ENCODE results near the gene EPHB6.

EPHB6 gene

DNA sequence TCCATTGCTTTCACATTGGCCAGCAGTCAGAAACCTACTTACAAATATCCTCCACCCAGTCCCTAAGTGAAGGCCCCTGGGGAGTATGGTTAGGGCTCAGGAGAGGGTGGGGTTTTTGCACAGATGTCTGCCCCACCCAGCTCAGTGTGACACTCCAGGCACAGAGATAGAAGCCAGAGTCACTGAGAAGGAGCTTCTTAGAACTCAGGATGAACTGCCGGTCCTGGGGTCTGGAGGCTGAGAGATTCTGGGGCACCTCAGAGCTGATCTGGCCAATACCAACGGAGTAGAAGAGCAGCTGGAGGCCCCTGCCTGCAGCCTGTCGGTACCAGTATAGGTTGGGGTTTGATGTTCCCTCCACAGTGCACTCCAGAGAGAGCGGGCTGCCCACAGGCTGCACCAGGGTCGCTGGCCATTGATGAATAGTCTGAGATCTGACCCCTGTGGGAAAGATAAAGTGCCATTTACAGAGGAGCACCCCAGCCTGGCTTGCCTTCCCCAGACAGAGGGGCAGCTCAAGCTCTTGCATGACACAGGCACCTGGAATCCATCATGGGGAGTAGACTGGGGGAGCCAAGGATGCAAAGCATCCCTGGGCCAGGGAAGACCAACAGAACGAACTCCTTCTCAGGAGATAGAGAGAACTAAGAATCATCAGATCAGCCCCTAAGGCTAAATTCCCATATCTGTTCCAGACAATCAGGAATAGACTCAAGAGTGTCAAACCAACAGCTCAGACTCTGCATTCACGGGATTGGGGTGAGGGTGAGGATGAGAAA, 42.2 kb upstream of the EPHB6 start:
- H3K4me2 ChIP-seq (ENCODE audit: low read length) = peak overlapping the region; percentile 45
- H3K9ac ChIP-seq (ENCODE audit: low read depth, low read length) = no peak overlapping the region
- no peaks in the 10 kb centered on the region for H3K36me3 ChIP-seq (ENCODE audit: insufficient read depth, low read length)
- peaks cover 46% of the 10 kb centered on the region for H3K27me3 ChIP-seq (ENCODE audit: control insufficient read depth, insufficient read depth, low read length)
- no peaks in the 10 kb centered on the region for H3K9me3 ChIP-seq (replicated peaks; ENCODE audit: low read length)
- peaks cover 36% of the 10 kb centered on the region for H3K4me1 ChIP-seq (ENCODE audit: control insufficient read depth, insufficient read depth, low read length)
- H3K4me3 ChIP-seq (ENCODE audit: low read length) = no peak overlapping the region

DNA sequence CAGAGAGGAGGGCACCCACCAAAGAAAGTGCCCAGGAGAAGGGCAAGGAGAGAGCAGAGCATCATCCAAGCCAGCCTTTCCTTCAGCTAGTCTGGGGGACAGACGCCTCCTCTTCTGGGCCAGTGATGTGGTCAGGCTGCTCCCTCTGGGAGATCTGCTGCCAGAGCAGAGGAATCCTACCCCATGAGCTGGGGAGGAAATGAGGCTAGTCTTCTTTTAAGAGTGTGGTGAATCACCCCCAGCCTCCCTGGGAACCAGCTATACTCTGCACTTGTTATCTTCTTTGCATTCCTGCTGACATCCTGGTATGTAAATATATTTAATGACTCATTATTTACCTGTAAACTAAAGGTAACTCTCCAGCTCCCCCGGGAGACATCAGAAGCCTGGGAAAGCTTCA, 41.6 kb upstream of the EPHB6 start:
- H3K27me3 ChIP-seq (ENCODE audit: control insufficient read depth, insufficient read depth, low read length) = peaks cover 52% of the 10 kb centered on the region
- no peaks in the 10 kb centered on the region for H3K36me3 ChIP-seq (ENCODE audit: insufficient read depth, low read length)
- H3K9ac ChIP-seq (ENCODE audit: low read depth, low read length) = no peak overlapping the region
- H3K4me1 ChIP-seq (ENCODE audit: control insufficient read depth, insufficient read depth, low read length) = peaks cover 31% of the 10 kb centered on the region
- H3K4me2 ChIP-seq (ENCODE audit: low read length) = peak overlapping the region; percentile 45
- H3K4me3 ChIP-seq (ENCODE audit: low read length) = no peak overlapping the region
- H3K9me3 ChIP-seq (replicated peaks; ENCODE audit: low read length) = no peaks in the 10 kb centered on the region

DNA sequence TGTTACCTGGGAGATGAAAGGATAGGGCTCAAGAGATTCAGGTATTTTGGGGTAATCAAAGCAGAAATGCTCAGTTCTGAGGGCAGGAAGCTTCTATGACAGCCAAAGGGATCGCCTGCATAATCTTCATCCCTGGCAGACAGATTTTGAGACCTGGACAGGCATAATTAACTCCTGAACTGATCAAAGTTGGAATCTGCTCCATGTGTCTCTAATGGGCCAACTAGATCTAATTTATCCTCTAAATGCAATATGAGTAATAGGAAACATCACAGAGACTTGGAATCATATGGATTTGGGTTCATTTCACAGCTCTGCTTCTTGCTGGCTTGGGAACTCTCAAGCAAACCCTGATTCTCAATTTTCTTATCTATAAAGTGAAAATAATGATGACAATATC, 41.2 kb upstream of the EPHB6 start:
- peaks cover 26% of the 10 kb centered on the region for H3K4me1 ChIP-seq (ENCODE audit: control insufficient read depth, insufficient read depth, low read length)
- H3K4me3 ChIP-seq (ENCODE audit: low read length) = no peak overlapping the region
- no peaks in the 10 kb centered on the region for H3K36me3 ChIP-seq (ENCODE audit: insufficient read depth, low read length)
- H3K9me3 ChIP-seq (replicated peaks; ENCODE audit: low read length) = no peaks in the 10 kb centered on the region
- no peak overlapping the region for H3K4me2 ChIP-seq (ENCODE audit: low read length)
- no peak overlapping the region for H3K9ac ChIP-seq (ENCODE audit: low read depth, low read length)
- H3K27me3 ChIP-seq (ENCODE audit: control insufficient read depth, insufficient read depth, low read length) = peaks cover 56% of the 10 kb centered on the region

DNA sequence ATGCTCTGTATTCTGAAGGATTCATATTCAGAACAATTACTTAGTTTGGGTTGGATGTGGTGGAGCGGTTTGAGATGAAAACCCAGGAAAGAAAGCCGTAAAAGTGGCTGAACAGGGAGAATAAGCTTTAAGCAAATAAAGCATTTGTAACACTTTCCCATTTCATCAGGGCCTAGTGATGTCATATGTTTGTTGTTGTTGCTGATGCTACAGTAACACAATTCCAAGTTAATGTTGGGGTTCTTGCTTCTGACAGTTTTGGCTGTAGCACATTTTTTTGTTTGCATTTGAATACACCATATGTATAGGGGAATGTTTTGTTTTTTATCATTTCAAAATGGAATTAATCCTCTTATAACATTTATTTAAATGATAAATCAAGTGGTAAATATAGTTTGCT, 40.4 kb upstream of the EPHB6 start:
- peaks cover 64% of the 10 kb centered on the region for H3K27me3 ChIP-seq (ENCODE audit: control insufficient read depth, insufficient read depth, low read length)
- no peaks in the 10 kb centered on the region for H3K36me3 ChIP-seq (ENCODE audit: insufficient read depth, low read length)
- no peak overlapping the region for H3K4me3 ChIP-seq (ENCODE audit: low read length)
- no peak overlapping the region for H3K9ac ChIP-seq (ENCODE audit: low read depth, low read length)
- H3K4me2 ChIP-seq (ENCODE audit: low read length) = no peak overlapping the region
- peaks cover 19% of the 10 kb centered on the region for H3K4me1 ChIP-seq (ENCODE audit: control insufficient read depth, insufficient read depth, low read length)
- H3K9me3 ChIP-seq (replicated peaks; ENCODE audit: low read length) = no peaks in the 10 kb centered on the region

DNA sequence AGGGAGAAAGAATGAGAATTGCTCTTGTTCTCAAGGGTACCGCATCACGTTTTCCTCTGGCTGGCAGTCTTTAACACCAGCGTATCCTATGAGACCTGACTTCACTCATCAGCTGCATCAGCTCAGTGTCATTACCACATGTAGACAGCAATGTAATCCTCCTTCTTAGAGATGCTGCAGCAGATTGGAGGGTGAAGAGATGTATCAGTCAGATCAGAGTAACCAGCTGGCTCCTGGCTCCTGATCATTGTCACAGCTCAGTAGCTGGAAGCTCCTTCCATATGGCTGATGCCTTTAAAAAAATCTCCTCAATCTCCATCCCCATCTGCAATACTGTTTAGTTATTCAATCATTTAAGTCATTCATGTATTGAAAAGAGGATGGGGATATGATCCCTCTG, 39.7 kb upstream of the EPHB6 start:
- Histone ChIP-seq H3K4me2 (ENCODE audit: low read length) (no peak overlapping the region), H3K4me3 (ENCODE audit: low read length) (no peak overlapping the region), H3K9ac (ENCODE audit: low read depth, low read length) (no peak overlapping the region), H3K36me3 (ENCODE audit: insufficient read depth, low read length) (no peaks in the 10 kb centered on the region), H3K27me3 (ENCODE audit: control insufficient read depth, insufficient read depth, low read length) (peaks cover 70% of the 10 kb centered on the region), H3K9me3 (replicated peaks; ENCODE audit: low read length) (no peaks in the 10 kb centered on the region), H3K4me1 (ENCODE audit: control insufficient read depth, insufficient read depth, low read length) (peaks cover 14% of the 10 kb centered on the region)

DNA sequence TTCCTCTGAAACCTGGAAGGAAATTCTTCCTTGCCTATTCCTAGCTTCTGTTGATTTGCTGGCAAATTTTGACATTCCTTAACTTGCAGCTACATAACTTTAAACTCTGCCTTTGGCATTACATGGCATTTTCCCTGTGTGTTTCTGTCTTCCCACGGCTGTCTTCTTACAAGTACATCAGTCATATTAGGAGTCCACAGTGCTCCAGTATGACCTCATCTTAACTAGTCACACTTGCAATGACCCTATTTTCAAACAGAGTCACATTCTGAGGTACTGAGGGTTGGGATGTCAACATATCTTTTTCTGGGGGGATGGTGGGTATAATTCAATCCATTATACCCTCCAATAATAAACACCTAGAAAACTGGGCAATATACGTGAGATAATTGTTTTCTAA, 37.4 kb upstream of the EPHB6 start:
- Histone ChIP-seq H3K9me3 (replicated peaks; ENCODE audit: low read length) (no peaks in the 10 kb centered on the region), H3K27me3 (ENCODE audit: control insufficient read depth, insufficient read depth, low read length) (peaks cover 86% of the 10 kb centered on the region), H3K36me3 (ENCODE audit: insufficient read depth, low read length) (no peaks in the 10 kb centered on the region), H3K4me2 (ENCODE audit: low read length) (no peak overlapping the region), H3K4me1 (ENCODE audit: control insufficient read depth, insufficient read depth, low read length) (peaks cover 10% of the 10 kb centered on the region), H3K4me3 (ENCODE audit: low read length) (no peak overlapping the region), H3K9ac (ENCODE audit: low read depth, low read length) (no peak overlapping the region)

DNA sequence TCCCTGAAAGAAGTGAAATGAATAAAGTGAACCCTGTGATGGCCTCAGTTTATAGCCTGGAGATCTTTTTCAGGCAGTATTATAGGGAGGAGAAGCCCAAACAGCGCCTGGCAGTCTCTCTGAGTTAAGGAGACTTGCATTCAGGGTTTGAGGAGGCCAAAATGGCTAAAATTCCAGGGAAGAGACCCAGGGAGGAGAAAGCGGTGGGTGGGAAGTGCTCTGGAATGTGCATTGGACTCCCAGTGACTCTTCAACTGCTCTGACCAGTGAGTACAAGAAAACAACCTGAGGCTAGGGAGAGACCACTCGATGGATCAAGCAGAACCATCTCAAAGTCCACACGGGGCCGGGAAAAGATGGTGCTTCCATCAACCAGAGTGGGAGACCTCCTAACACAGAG, 35.3 kb upstream of the EPHB6 start:
- Histone ChIP-seq H3K36me3 (ENCODE audit: insufficient read depth, low read length) (no peaks in the 10 kb centered on the region), H3K4me1 (ENCODE audit: control insufficient read depth, insufficient read depth, low read length) (no peaks in the 10 kb centered on the region), H3K4me2 (ENCODE audit: low read length) (no peak overlapping the region), H3K9me3 (replicated peaks; ENCODE audit: low read length) (no peaks in the 10 kb centered on the region), H3K9ac (ENCODE audit: low read depth, low read length) (no peak overlapping the region), H3K4me3 (ENCODE audit: low read length) (no peak overlapping the region), H3K27me3 (ENCODE audit: control insufficient read depth, insufficient read depth, low read length) (peaks cover 82% of the 10 kb centered on the region)

DNA sequence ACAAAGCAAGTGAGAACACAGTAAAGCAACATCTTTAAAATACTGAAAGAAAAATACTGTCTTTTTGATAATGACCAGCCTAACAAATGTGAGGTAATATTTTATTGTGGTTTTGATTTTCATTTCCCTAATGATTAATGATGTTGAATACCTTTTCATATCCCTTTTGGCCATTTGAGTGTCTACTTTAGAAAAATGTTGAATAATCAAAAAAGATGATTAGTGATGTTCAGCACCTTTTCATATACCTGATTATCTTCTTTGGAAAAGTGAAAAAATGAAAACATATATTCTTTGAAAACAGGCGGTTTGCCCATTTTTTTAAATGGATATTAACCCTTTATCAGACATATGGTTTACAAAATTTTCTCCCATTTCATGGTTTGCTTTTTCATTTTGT, 32.2 kb upstream of the EPHB6 start:
- H3K4me3 ChIP-seq (ENCODE audit: low read length) = no peak overlapping the region
- no peak overlapping the region for H3K4me2 ChIP-seq (ENCODE audit: low read length)
- peaks cover 56% of the 10 kb centered on the region for H3K27me3 ChIP-seq (ENCODE audit: control insufficient read depth, insufficient read depth, low read length)
- no peak overlapping the region for H3K9ac ChIP-seq (ENCODE audit: low read depth, low read length)
- H3K4me1 ChIP-seq (ENCODE audit: control insufficient read depth, insufficient read depth, low read length) = no peaks in the 10 kb centered on the region
- no peaks in the 10 kb centered on the region for H3K9me3 ChIP-seq (replicated peaks; ENCODE audit: low read length)
- H3K36me3 ChIP-seq (ENCODE audit: insufficient read depth, low read length) = no peaks in the 10 kb centered on the region

DNA sequence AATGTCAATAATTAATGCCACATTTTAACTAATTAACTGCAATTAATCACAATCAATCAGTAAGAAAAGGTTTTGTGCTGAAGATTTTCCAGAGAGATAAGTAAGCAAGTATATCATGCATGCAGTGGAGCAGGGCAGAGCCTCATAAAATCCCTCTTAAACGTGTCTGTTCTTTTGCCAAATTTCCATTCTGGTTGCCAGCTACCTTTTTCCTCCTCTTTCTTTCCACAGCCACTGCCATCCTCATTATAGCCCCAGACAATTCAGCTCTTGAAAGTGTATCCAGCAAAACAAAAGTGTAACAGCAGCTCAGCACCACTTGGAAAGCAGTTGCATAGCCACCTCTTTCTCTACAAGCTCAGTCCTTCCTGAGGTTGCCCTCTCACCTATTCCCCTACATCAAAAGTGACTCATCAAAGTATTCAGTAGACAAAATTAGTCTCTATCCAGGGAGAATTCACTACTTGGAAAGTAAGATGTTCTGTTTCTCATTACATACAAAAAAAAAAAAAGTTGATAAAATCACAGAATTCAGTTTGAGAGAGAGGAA, 26.9 kb upstream of the EPHB6 start:
- no peaks in the 10 kb centered on the region for H3K9me3 ChIP-seq (replicated peaks; ENCODE audit: low read length)
- H3K27me3 ChIP-seq (ENCODE audit: control insufficient read depth, insufficient read depth, low read length) = peaks cover 14% of the 10 kb centered on the region
- H3K4me2 ChIP-seq (ENCODE audit: low read length) = no peak overlapping the region
- no peaks in the 10 kb centered on the region for H3K4me1 ChIP-seq (ENCODE audit: control insufficient read depth, insufficient read depth, low read length)
- H3K36me3 ChIP-seq (ENCODE audit: insufficient read depth, low read length) = no peaks in the 10 kb centered on the region
- no peak overlapping the region for H3K9ac ChIP-seq (ENCODE audit: low read depth, low read length)
- no peak overlapping the region for H3K4me3 ChIP-seq (ENCODE audit: low read length)

DNA sequence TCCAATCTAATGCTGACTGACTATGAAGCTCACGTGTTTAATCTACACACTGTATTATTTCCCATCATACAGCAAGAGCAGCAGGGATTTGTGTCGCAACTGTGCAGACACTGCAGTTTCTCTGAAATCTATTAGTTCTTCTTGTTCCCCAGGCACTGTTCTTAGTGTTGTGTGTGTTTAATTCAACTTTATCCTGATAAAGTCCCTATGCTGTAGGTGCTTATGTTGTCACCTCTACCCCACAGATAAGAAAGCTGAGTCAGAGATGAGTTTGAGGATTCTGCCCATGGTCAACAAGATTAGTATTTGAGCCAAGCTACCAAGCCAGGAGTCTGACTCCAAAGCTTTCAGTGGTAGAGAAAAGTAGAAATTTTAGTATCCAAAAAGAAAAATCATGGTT, 22.5 kb upstream of the EPHB6 start:
- H3K9ac ChIP-seq (ENCODE audit: low read depth, low read length) = no peak overlapping the region
- H3K27me3 ChIP-seq (ENCODE audit: control insufficient read depth, insufficient read depth, low read length) = peaks cover 8% of the 10 kb centered on the region
- H3K4me3 ChIP-seq (ENCODE audit: low read length) = no peak overlapping the region
- H3K4me2 ChIP-seq (ENCODE audit: low read length) = no peak overlapping the region
- H3K36me3 ChIP-seq (ENCODE audit: insufficient read depth, low read length) = no peaks in the 10 kb centered on the region
- H3K4me1 ChIP-seq (ENCODE audit: control insufficient read depth, insufficient read depth, low read length) = no peaks in the 10 kb centered on the region
- no peaks in the 10 kb centered on the region for H3K9me3 ChIP-seq (replicated peaks; ENCODE audit: low read length)

DNA sequence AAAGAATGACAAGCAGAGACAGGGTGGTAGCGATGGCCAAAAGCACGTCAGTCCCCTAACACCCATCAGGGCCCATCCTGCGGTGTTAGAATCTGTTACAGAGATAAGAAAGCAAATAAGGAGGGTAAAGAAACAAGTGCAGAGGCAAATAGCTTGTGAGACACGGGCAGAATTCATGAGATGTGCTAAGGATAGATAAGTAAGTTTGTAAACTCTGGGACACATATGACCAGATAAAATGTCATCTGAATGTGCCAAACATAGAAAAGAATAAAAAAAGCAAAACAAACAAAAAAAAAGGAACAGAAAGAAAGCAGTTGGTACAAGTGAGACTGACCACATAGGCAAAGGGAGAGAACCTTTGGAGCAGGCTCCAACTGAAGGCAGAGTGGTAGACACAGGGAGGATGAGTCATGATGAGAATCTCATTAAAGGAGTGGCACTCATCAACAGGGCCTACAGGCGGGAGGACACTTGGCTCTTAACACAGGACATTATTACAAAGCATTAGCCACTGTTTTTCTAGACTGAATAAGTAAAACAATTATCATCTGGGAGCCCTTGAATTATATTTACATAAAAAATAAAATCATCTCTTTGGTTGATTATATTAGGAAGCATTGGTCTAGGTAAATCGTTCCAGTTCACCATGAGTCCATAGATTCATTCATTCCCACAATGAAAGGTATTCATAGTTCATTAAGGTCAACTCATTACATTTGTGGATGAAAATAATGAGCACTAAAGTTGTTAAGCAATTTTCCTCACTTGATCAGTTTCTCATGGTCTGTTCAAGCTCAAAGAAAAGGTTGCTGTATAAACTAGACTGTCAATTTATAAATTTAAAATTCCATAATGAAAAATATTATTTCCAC, 21.5 kb upstream of the EPHB6 start:
- Histone ChIP-seq H3K9ac (ENCODE audit: low read depth, low read length) (no peak overlapping the region), H3K36me3 (ENCODE audit: insufficient read depth, low read length) (no peaks in the 10 kb centered on the region), H3K4me1 (ENCODE audit: control insufficient read depth, insufficient read depth, low read length) (no peaks in the 10 kb centered on the region), H3K4me2 (ENCODE audit: low read length) (no peak overlapping the region), H3K4me3 (ENCODE audit: low read length) (no peak overlapping the region), H3K27me3 (ENCODE audit: control insufficient read depth, insufficient read depth, low read length) (peaks cover 4% of the 10 kb centered on the region), H3K9me3 (replicated peaks; ENCODE audit: low read length) (no peaks in the 10 kb centered on the region)

All from skeletal muscle satellite cell (primary cell).